HUES6 (cell line): Measurements from ENCODE around the gene MED31.
A peak's percentile ranks its signal among the peaks of the same experiment; 100 is the strongest.
"Not testable (repeated sequence)": the region's sequence is repeated elsewhere in the genome, so short reads cannot be mapped to it uniquely, and the experiment has no call there.

ENCODE experiments used
- H3K27ac ChIP-seq: 2 replicates; pipeline ENCODE4 v1.7.0; 2013; ENCODE audit warnings: low read depth, mild to moderate bottlenecking, low read length, inconsistent platforms
- H3K27me3 ChIP-seq: 2 replicates; pipeline ENCODE4 v1.6.1; 2013; ENCODE audit warnings: low read length; ENCODE audit not compliant: control insufficient read depth, insufficient read depth
- H3K36me3 ChIP-seq: 2 replicates; pipeline ENCODE4 v1.6.1; 2013; ENCODE audit warnings: low read length; ENCODE audit not compliant: control insufficient read depth, insufficient read depth
- H3K4me1 ChIP-seq: 2 replicates; pipeline ENCODE4 v1.6.1; 2013; ENCODE audit warnings: low read length; ENCODE audit not compliant: control insufficient read depth, insufficient read depth
- H3K4me3 ChIP-seq: 2 replicates; pipeline ENCODE4 v1.5.1; 2013; ENCODE audit warnings: low read depth, low read length
- H3K9ac ChIP-seq: one replicate; pipeline ENCODE4 v1.6.1; 2013; ENCODE audit warnings: mild to moderate bottlenecking, low read length
- H3K9me3 ChIP-seq: 2 replicates; pipeline ENCODE4 v1.6.1; 2013; ENCODE audit warnings: low read depth, low read length; ENCODE audit not compliant: control insufficient read depth, insufficient read depth

Gene MED31

GRCh38 chr17:6666557-6666956, 15.2 kb upstream of the MED31 start:
- H3K27ac ChIP-seq: no peak overlapping the region
- no peaks in the 10 kb centered on the region for H3K9me3 ChIP-seq
- no peaks in the 10 kb centered on the region for H3K36me3 ChIP-seq
- H3K9ac ChIP-seq: no peak overlapping the region
- H3K27me3 ChIP-seq: peaks cover 4% of the 10 kb centered on the region; the same call in 1 of the 2 replicates
- no peak overlapping the region for H3K4me3 ChIP-seq
- H3K4me1 ChIP-seq: no peaks in the 10 kb centered on the region

GRCh38 chr17:6666077-6666521, 14.7 kb upstream of the MED31 start:
- Histone ChIP-seq H3K36me3 (no peaks in the 10 kb centered on the region), H3K27me3 (peaks cover 4% of the 10 kb centered on the region; the same call in 1 of the 2 replicates), H3K9me3 (no peaks in the 10 kb centered on the region), H3K9ac (no peak overlapping the region), H3K4me3 (no peak overlapping the region), H3K4me1 (no peaks in the 10 kb centered on the region), H3K27ac (no peak overlapping the region)

- not testable (repeated sequence) for H3K27ac ChIP-seq, H3K4me1 ChIP-seq, H3K9ac ChIP-seq, H3K9me3 ChIP-seq, H3K4me3 ChIP-seq, H3K36me3 ChIP-seq
- H3K27me3 ChIP-seq: peaks cover 21% of the 10 kb centered on the region
Measured at GRCh38 chr17:6663200-6663599, 11.8 kb upstream of the MED31 start.

GRCh38 chr17:6661464-6661848, 10.1 kb upstream of the MED31 start:
- Histone ChIP-seq H3K4me1 (no peaks in the 10 kb centered on the region), H3K9ac (no peak overlapping the region), H3K36me3 (no peaks in the 10 kb centered on the region), H3K4me3 (no peak overlapping the region), H3K27me3 (peaks cover 38% of the 10 kb centered on the region), H3K9me3 (no peaks in the 10 kb centered on the region), H3K27ac (no peak overlapping the region)

- H3K27ac ChIP-seq: no peak overlapping the region
- H3K9me3 ChIP-seq: no peaks in the 10 kb centered on the region
- no peaks in the 10 kb centered on the region for H3K36me3 ChIP-seq
- H3K27me3 ChIP-seq: peaks cover 43% of the 10 kb centered on the region
- no peak overlapping the region for H3K4me3 ChIP-seq
- no peaks in the 10 kb centered on the region for H3K4me1 ChIP-seq
- no peak overlapping the region for H3K9ac ChIP-seq
Measured at GRCh38 chr17:6660805-6661463, 9.5 kb upstream of the MED31 start.

- H3K36me3 ChIP-seq: no peaks in the 10 kb centered on the region
- H3K4me1 ChIP-seq: peaks cover 1% of the 10 kb centered on the region; the same call in 1 of the 2 replicates
- H3K9me3 ChIP-seq: no peaks in the 10 kb centered on the region
- no peak overlapping the region for H3K9ac ChIP-seq
- no peak overlapping the region for H3K4me3 ChIP-seq
- H3K27me3 ChIP-seq: peaks cover 47% of the 10 kb centered on the region
- no peak overlapping the region for H3K27ac ChIP-seq
Measured at GRCh38 chr17:6660101-6660500, 8.7 kb upstream of the MED31 start.

- not testable (repeated sequence) for H3K9ac ChIP-seq, H3K9me3 ChIP-seq, H3K4me3 ChIP-seq, H3K27ac ChIP-seq, H3K36me3 ChIP-seq
- Histone ChIP-seq H3K4me1 (peaks cover 16% of the 10 kb centered on the region; the same call in 1 of the 2 replicates), H3K27me3 (peaks cover 64% of the 10 kb centered on the region)
Measured at GRCh38 chr17:6658411-6658810, 7.0 kb upstream of the MED31 start.

GRCh38 chr17:6657633-6658287, 6.4 kb upstream of the MED31 start:
- no peaks in the 10 kb centered on the region for H3K9me3 ChIP-seq
- no peaks in the 10 kb centered on the region for H3K36me3 ChIP-seq
- H3K4me1 ChIP-seq: peaks cover 19% of the 10 kb centered on the region; the same call in 1 of the 2 replicates
- H3K27me3 ChIP-seq: peaks cover 68% of the 10 kb centered on the region
- no peak overlapping the region for H3K27ac ChIP-seq
- H3K9ac ChIP-seq: peak overlapping the region; percentile 26
- H3K4me3 ChIP-seq: peak overlapping the region; percentile 72

GRCh38 chr17:6656797-6657632, 5.6 kb upstream of the MED31 start:
- Histone ChIP-seq H3K4me1 (peaks cover 26% of the 10 kb centered on the region; the same call in 1 of the 2 replicates), H3K9ac (peak overlapping the region; percentile 26), H3K4me3 (peak overlapping the region; percentile 72), H3K27me3 (peaks cover 68% of the 10 kb centered on the region)
- not testable (repeated sequence) for H3K9me3 ChIP-seq, H3K36me3 ChIP-seq, H3K27ac ChIP-seq

GRCh38 chr17:6655732-6656361, 4.4 kb upstream of the MED31 start:
- not testable (repeated sequence) for H3K9ac ChIP-seq
- peak overlapping the region; percentile 62 for H3K4me3 ChIP-seq

More at GRCh38 chr17:6655732-6656361, 4.4 kb upstream of the MED31 start:
- not testable (repeated sequence) for H3K27ac ChIP-seq, H3K36me3 ChIP-seq, H3K9me3 ChIP-seq
- peaks cover 68% of the 10 kb centered on the region for H3K27me3 ChIP-seq
- H3K4me1 ChIP-seq: peaks cover 30% of the 10 kb centered on the region; the same call in 1 of the 2 replicates
